ENCODE data around the gene DNTTIP2.

- TF ChIP-seq CTCF (conservative IDR thresholded peaks at IDR 0.05; ENCODE audit: low read length) (no peak), EZH2phosphoT487 (IDR thresholded peaks at IDR 0.05; ENCODE audit: borderline replicate concordance, low read depth, low read length) (no peak)
Measured at GRCh38 chr1:93840956-93841482, 38.0 kb downstream of the DNTTIP2 start.
